ENCODE results near the gene SUPT6H. TPM values are rescaled to one million over a fixed set of nuclear protein-coding genes. Genes with fewer than 3 reads are reported as not detected.

The SUPT6H gene
- total RNA-seq, 3 donors from 2014 or later (not counting 1 experiment from before 2014, with no cell fraction given): 170 to 184 (median 177) TPM

DNA sequence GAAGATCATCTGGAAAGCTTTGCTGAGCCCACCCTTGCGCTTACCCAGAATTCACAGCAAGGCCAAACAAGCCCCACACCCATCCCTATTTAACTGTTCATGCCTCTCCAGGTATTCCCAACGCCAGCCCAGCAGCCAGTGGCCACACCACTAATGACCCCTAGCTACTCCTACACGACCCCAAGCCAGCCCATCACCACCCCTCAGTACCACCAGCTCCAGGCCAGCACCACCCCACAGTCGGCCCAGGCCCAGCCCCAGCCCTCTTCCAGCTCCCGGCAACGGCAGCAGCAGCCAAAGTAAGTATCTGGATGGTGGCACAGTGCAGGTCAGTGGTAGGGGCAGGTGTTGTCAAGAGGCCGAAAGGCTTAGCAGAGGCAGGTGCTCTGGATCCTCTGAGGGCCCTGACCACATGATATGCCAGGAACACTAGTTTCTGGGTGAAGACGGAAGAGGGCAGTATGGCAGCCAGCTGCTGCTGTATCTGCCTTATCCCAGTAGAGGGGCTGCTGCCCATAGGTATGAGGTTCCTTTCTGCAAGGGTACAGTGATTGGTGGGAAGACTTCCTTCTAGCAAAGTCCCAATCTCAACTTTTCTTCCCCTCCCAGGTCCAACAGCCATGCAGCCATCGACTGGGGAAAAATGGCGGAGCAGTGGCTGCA, 39.0 kb downstream of the SUPT6H start:
- intact Hi-C loops (cut with micrococcal nuclease): no loop called here
- no peak overlapping the region for H3K27ac ChIP-seq (ENCODE audit: low read length)
- peaks cover 0 to 13% of the 10 kb centered on the region in 2 donors for H3K4me1 Mint-ChIP-seq
- no peak overlapping the region for H3K4me3 ChIP-seq (ENCODE audit: low read length)
- no peak for DNase-seq
- H3K4me1 ChIP-seq (ENCODE audit: control insufficient read depth, insufficient read depth, low read length): no peaks in the 10 kb centered on the region
- ATAC-seq: no peak
- no peaks in the 10 kb centered on the region for H3K27me3 ChIP-seq (ENCODE audit: control insufficient read depth, insufficient read depth, low read length)
- H3K27me3 Mint-ChIP-seq (ENCODE audit: low read depth in 2 of 2): no peaks in the 10 kb centered on the region
- TF ChIP-seq CTCF (IDR thresholded peaks at IDR 0.05): no peak
- no peaks in the 10 kb centered on the region for H3K36me3 Mint-ChIP-seq
- H3K27ac Mint-ChIP-seq: no peak overlapping the region
- H3K9me3 ChIP-seq (ENCODE audit: control insufficient read depth, insufficient read depth, low read length): no peaks in the 10 kb centered on the region
- H3K36me3 ChIP-seq (ENCODE audit: control insufficient read depth, insufficient read depth, low read length): peaks cover 66% of the 10 kb centered on the region
- H3K9me3 Mint-ChIP-seq: no peaks in the 10 kb centered on the region
- 97% methylated on average over 10 of the region's 10 CpGs for WGBS (ENCODE audit: insufficient coverage)
- no peak overlapping the region for H3K4me3 Mint-ChIP-seq

DNA sequence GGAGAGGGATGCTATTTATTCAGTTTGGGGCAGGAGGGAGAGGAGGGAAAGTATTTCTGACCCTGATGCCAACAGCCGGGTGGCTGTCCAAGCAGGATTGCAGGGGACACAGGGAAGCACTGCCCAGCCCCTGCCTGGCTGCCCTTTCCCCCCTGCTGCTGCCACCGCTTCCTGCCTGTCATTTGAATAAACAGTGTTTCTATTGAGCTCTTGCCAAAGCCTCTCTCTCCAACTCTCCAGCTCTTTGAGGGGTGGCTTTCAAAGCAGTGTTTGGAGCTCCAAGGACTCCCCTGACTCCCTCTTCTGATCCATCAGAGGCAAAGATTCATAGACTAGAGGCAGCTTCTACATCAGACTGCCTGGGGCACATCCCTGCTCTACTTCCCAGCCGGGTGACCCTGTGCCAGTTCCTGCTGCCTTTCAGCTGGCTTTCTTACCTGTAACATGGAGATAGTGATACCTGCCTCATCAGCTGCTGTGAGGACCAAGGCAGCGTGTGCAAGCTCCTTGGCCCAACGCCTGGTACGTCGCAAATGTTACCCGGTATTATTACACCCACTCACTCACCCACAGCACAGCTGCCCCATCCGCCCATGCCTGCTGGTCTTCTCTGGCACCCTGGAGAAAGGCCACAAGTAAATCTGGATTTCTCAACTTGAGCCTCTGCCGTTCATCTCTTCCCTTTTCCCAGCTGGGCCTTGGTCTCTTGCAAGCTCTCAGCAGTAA, 40.2 kb downstream of the SUPT6H start:
- Mint-ChIP-seq H3K27ac (peak overlapping the region in 1 of 2 donors; percentile 35), H3K4me3 (no peak overlapping the region), H3K27me3 (ENCODE audit: low read depth in 2 of 2) (no peaks in the 10 kb centered on the region), H3K4me1 (peaks cover 0 to 13% of the 10 kb centered on the region in 2 donors), H3K36me3 (no peaks in the 10 kb centered on the region), H3K9me3 (no peaks in the 10 kb centered on the region)
- no peak for TF ChIP-seq CTCF (IDR thresholded peaks at IDR 0.05)
- no peak for DNase-seq
- intact Hi-C loops (cut with micrococcal nuclease): no loop called here
- WGBS (ENCODE audit: insufficient coverage): 93% methylated on average over 10 of the region's 10 CpGs
- Histone ChIP-seq H3K9me3 (ENCODE audit: control insufficient read depth, insufficient read depth, low read length) (no peaks in the 10 kb centered on the region), H3K27ac (ENCODE audit: low read length) (no peak overlapping the region), H3K27me3 (ENCODE audit: control insufficient read depth, insufficient read depth, low read length) (no peaks in the 10 kb centered on the region), H3K4me3 (ENCODE audit: low read length) (no peak overlapping the region), H3K36me3 (ENCODE audit: control insufficient read depth, insufficient read depth, low read length) (peaks cover 57% of the 10 kb centered on the region), H3K4me1 (ENCODE audit: control insufficient read depth, insufficient read depth, low read length) (no peaks in the 10 kb centered on the region)
- no peak for ATAC-seq

DNA sequence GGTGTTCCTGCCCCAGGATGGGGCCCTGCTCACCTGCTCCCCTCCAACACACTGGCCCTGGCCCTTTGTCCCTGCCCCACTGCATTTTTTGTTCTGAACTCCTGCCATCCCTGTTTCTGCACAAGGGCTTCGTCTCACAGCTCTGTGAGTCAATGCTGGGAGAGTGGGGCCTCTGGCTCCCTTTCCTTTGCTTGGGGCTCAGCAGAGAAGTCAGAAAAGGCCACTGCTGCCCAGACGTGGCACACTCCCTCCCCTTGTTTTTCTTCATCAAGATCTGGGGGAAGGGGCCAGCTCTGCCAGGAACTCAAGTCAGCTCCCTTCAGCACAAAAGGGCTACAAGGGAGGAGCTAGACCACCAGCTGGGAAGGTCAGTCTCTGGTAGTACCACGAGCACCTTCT, 40.7 kb downstream of the SUPT6H start:
- Histone ChIP-seq H3K36me3 (ENCODE audit: control insufficient read depth, insufficient read depth, low read length) (peaks cover 52% of the 10 kb centered on the region), H3K4me3 (ENCODE audit: low read length) (no peak overlapping the region), H3K4me1 (ENCODE audit: control insufficient read depth, insufficient read depth, low read length) (no peaks in the 10 kb centered on the region), H3K27ac (ENCODE audit: low read length) (no peak overlapping the region), H3K27me3 (ENCODE audit: control insufficient read depth, insufficient read depth, low read length) (no peaks in the 10 kb centered on the region), H3K9me3 (ENCODE audit: control insufficient read depth, insufficient read depth, low read length) (no peaks in the 10 kb centered on the region)
- Mint-ChIP-seq H3K4me3 (no peak overlapping the region), H3K27ac (peak overlapping the region in 1 of 2 donors; percentile 35), H3K4me1 (peaks cover 0 to 13% of the 10 kb centered on the region in 2 donors), H3K27me3 (ENCODE audit: low read depth in 2 of 2) (no peaks in the 10 kb centered on the region), H3K9me3 (no peaks in the 10 kb centered on the region), H3K36me3 (no peaks in the 10 kb centered on the region)
- intact Hi-C loops (cut with micrococcal nuclease): no loop called here
- DNase-seq: no peak
- TF ChIP-seq CTCF (IDR thresholded peaks at IDR 0.05): no peak
- no peak for ATAC-seq
- 86% methylated on average over 3 of the region's 3 CpGs for WGBS (ENCODE audit: insufficient coverage)

Measured in natural killer cell (primary cell).